Nephron progenitor cell (in vitro differentiated cells): ENCODE data around the gene GPD1.

Source experiments
- DNase-seq: peaks from one replicate; pipeline ENCODE4 v3.0.0; 2021
- H3K27ac Mint-ChIP-seq: 2 replicates; pipeline ENCODE4 v1.8.0; 2021; ENCODE audit warnings: mild to moderate bottlenecking, moderate library complexity, mixed read lengths
- H3K27me3 Mint-ChIP-seq: 2 replicates; pipeline ENCODE4 v1.8.0; 2021; ENCODE audit warnings: mild to moderate bottlenecking, low read depth, mixed read lengths; ENCODE audit not compliant: poor library complexity
- H3K36me3 Mint-ChIP-seq: 2 replicates; pipeline ENCODE4 v1.8.0; 2021; ENCODE audit warnings: low read depth, mixed read lengths
- H3K4me1 Mint-ChIP-seq: 2 replicates; pipeline ENCODE4 v1.8.0; 2021; ENCODE audit warnings: mixed read lengths
- H3K4me3 Mint-ChIP-seq: 2 replicates; pipeline ENCODE4 v1.8.0; 2021; ENCODE audit warnings: mild to moderate bottlenecking, moderate library complexity, mixed read lengths
- H3K9me3 Mint-ChIP-seq: 2 replicates; pipeline ENCODE4 v1.8.0; 2021; ENCODE audit warnings: mild to moderate bottlenecking, moderate library complexity, mixed read lengths
- CTCF ChIP-seq: fragments of 200-600 bp; sonication (generic); IDR thresholded peaks from 2 replicates; pipeline ENCODE4 v1.5.0; 2021; ENCODE audit warnings: antibody characterized with exemption

The GPD1 gene

GRCh38 chr12:50103767-50104321, at the start of gene GPD1:
TSS of gene GPD1 (plus strand) at chr12:50104008. CDS start at chr12:50104051, 43 bp downstream.
- no peak within 1 kb of the TSS for H3K4me3 Mint-ChIP-seq
- peaks cover 56% of the 10 kb centered on the region for H3K4me1 Mint-ChIP-seq
- H3K27ac Mint-ChIP-seq, result peak within 1 kb of the TSS; percentile 87
- no peak for TF ChIP-seq CTCF
- H3K36me3 Mint-ChIP-seq, result peaks cover 20% of the 10 kb centered on the region
- peaks cover 5% of the 10 kb centered on the region for H3K27me3 Mint-ChIP-seq
- peak; percentile 58 for DNase-seq
- H3K9me3 Mint-ChIP-seq, result no peaks in the 10 kb centered on the region

- Mint-ChIP-seq H3K36me3 (peaks cover 9% of the 10 kb centered on the region), H3K4me3 (peak overlapping the region; percentile 94), H3K27me3 (peaks cover 58% of the 10 kb centered on the region), H3K9me3 (no peaks in the 10 kb centered on the region), H3K4me1 (peaks cover 43% of the 10 kb centered on the region), H3K27ac (no peak overlapping the region)
- DNase-seq, result peak; percentile 57
- TF ChIP-seq CTCF, result peak; percentile 92
Measured at GRCh38 chr12:50055831-50056638, 47.8 kb upstream of the GPD1 start.

GRCh38 chr12:50056639-50056976, 47.2 kb upstream of the GPD1 start:
- peaks cover 14% of the 10 kb centered on the region for H3K36me3 Mint-ChIP-seq
- H3K9me3 Mint-ChIP-seq, result no peaks in the 10 kb centered on the region
- no peak overlapping the region for H3K27ac Mint-ChIP-seq
- no peak for TF ChIP-seq CTCF
- H3K4me3 Mint-ChIP-seq, result peak overlapping the region; percentile 94
- peaks cover 56% of the 10 kb centered on the region for H3K27me3 Mint-ChIP-seq
- DNase-seq, result no peak
- peaks cover 38% of the 10 kb centered on the region for H3K4me1 Mint-ChIP-seq

GRCh38 chr12:50057000-50057841, 46.6 kb upstream of the GPD1 start, which contains the start of gene ASIC1:
TSS of gene ASIC1 (plus strand) at chr12:50057596. CDS start at chr12:50058767, 1,171 bp downstream.
- peak; percentile 84 for DNase-seq
- TF ChIP-seq CTCF, result no peak
- Mint-ChIP-seq H3K27ac (no peak within 1 kb of the TSS), H3K9me3 (no peaks in the 10 kb centered on the region), H3K4me3 (peak within 1 kb of the TSS; percentile 94), H3K4me1 (peaks cover 35% of the 10 kb centered on the region), H3K27me3 (peaks cover 57% of the 10 kb centered on the region), H3K36me3 (peaks cover 19% of the 10 kb centered on the region)

- H3K27ac Mint-ChIP-seq, result no peak overlapping the region
- peak overlapping the region; percentile 74 for H3K4me3 Mint-ChIP-seq
- H3K9me3 Mint-ChIP-seq, result no peaks in the 10 kb centered on the region
- peaks cover 53% of the 10 kb centered on the region for H3K27me3 Mint-ChIP-seq
- peaks cover 20% of the 10 kb centered on the region for H3K36me3 Mint-ChIP-seq
- no peak for DNase-seq
- no peak for TF ChIP-seq CTCF
- peaks cover 35% of the 10 kb centered on the region for H3K4me1 Mint-ChIP-seq
Measured at GRCh38 chr12:50057896-50058670, 45.7 kb upstream of the GPD1 start.
